Measurements from ENCODE around the gene NFIX.
A peak's percentile ranks its signal among the peaks of the same experiment; 100 is the strongest.
"Not testable (repeated sequence)": the region's sequence is repeated elsewhere in the genome, so short reads cannot be mapped to it uniquely, and the experiment has no call there.

NFIX gene

DNA sequence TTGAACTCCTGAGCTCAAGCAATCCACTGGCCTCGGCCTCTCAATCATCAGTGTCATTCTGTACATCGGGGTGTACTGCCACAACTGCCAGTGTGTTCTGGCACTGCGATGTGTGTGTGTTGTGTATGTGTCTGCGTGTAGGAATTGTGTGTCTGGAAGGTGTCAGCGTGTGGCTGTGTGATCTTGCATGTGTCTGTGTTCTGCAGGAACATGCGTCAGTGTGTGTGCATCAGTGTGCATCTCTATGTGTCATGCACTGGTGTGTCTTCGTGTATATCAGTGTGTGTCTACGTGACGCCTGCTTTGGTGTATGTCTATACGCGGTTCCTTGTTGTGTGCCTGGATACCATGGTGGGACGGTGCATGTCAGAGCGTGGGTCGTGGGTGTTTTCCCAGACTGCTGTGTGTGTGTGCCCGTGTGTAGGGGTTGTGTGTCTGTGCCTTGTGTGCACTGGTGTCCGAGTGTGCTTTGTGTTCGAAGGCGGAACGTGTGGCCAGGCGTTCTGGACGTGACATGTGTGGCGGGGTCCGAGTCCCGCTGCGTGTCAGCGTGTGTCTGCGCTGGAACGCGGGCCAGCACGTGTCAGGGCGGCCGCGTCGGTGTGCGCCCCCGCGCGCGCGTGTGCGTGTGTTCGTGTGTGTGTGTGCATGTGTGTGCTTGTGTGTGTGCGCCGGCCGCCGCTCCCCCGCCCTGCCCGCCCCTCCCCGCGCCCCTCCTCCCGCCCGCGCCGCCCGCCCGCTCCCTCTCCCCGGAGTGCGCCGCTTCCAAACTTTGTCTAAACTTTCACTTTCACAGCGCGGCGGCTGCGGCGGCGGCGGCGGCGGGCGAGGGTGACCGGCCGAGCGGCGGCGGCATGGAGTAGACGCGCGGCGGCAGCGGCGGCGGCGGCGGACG lies at the start of gene NFIX:
Gene NFIX (plus strand): TSS at position 775 of the 895 bp plus-strand sequence. CDS start 363 bp downstream, outside the sequence.
- DNase-seq = peak; percentile 63

DNA sequence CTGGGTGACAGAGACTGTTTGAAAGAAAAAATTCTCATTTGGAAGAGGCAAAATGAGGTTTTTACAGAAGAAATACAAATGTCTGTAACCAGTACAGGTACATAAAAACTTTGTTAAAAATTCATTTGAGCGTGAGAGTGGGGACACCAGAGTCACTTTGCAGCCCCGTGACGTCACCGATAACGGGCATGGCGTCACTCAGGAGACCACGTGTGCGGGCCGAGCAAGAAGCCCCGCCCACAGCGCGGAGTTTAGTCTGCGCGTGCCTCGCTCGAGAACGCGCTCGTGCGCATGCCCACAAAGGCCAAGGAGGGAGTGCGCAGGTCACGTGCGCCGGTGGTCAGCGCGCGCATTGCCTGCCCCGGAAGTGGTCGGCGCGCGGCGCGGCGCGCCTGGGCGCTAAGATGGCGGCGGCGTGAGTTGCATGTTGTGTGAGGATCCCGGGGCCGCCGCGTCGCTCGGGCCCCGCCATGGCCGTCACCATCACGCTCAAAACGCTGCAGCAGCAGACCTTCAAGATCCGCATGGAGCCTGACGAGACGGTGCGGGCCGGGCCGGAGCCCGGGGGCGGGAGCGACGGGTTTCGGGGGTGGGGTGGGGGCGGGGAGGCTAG lies 49.7 kb upstream of the NFIX start, which contains the start of gene RAD23A:
Gene RAD23A (plus strand): TSS at position 384 of the 613 bp plus-strand sequence. CDS start 87 bp downstream, at position 471.
- peak; percentile 97 for DNase-seq

DNA sequence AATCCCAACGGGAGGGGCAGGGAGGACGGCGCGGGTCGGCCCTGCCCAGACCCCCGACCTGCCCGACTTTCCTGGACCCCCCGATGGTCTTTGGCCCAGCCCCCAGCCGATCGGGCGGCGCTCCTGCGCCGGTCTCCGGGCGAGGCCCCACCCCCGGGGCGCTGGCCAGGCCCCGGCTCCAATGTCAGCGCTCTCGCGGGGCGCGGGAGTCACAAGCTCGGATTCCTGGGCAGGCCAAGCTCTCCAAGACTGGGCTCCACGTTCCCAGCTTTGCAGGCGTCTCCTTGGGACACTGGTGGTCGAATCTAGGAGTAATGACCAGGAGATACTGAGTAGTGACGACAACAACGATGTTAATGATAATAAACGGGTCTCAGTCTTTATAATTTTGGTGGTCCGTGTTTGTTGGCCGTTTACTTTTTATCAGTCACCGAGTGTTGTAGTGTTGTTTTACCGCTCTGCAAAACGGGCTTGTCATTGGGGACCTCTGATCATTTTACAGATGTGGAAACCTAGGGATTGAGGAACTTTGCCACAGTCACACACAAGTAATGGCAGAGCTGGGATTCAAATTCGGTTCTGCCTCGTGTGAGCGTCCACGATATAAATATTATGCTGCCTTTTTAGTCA lies 49.1 kb upstream of the NFIX start:
- no peak for DNase-seq

DNA sequence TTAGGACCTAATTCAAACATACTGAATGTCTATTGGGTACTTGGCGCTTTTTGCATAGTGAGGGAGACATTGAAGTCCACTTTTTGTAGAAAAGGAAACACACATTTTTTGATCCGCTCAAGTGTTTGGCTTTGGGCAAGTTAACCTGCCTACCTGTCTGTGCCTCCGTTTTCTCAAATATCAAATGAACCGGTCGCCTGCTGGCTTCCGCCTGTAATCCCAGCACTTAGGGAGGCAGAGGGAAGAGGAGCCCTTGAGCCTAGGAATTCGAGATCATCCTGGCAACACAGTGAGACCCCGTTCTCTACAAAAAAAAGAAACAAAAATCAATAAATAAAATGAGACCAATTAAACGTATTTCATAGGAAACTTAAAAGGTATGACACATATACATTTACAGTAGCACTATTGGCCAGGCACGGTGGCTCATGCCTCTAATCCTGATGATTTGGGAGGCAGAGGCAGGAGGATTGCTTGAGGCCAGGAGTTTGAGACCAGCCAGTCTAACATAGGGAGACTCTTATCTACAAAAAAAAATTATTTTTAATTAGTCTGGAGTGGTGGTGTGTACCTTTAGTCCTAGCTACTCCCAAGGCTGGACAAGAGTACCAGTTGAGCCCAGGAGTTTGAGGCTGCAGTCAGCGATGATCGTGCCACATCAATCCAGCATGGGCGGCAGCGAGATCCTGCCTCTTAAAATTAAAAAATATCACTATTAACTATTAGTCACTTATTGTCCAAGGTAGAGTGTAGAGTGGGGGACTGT lies 48.4 kb upstream of the NFIX start:
- no peak for DNase-seq

DNA sequence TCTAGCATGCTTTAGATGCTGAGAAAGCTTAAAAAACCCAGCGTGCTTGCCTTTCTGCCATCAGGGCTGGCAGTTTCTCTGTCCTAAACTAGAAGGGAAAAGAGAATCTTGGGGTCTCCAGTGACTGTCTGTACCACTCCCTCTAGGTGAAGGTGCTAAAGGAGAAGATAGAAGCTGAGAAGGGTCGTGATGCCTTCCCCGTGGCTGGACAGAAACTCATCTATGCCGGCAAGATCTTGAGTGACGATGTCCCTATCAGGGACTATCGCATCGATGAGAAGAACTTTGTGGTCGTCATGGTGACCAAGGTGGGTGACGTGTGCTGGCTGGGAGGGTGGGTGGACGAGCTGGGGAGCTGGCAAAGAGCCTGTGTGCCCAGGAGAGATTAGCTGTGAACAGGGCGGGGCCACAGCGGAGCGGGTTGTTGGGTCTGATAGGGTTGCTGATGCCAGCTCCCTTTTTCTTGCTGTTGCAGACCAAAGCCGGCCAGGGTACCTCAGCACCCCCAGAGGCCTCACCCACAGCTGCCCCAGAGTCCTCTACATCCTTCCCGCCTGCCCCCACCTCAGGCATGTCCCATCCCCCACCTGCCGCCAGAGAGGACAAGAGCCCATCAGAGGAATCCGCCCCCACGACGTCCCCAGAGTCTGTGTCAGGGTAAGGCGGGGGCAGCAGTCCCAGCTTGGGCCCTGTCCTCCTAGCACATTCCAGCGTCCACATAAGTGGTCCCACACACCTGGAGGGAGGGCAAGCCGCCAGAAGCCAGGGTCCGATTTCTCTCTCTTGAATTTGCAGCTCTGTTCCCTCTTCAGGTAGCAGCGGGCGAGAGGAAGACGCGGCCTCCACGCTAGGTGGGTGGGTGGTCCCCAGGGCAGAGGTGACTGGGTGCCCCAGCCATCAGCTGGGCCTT lies 47.3 kb upstream of the NFIX start:
- DNase-seq = no peak

DNA sequence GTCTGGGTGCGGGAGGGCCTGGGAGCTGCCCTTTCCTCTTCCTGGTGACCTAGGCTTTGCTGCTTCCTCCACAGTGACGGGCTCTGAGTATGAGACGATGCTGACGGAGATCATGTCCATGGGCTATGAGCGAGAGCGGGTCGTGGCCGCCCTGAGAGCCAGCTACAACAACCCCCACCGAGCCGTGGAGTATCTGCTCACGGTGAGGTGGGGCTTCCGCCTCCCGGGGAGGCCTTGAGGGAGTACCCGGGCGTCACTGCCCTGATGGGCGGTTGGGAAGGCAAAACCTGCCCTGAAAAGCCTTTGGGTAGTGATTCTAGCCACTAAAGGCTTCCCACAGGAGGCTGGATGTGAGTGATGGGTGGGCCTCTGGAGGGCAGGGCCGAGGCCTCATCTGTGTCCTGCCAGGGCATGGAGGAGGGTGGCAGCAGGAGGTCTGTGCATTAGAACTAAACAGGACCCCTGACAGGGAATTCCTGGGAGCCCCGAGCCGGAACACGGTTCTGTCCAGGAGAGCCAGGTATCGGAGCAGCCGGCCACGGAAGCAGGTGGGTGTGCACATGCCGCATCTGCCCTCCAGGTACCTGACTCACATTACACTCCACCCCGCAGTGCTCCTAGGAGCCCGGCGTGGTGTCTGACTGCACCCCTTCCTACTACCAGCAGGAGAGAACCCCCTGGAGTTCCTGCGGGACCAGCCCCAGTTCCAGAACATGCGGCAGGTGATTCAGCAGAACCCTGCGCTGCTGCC lies 46.5 kb upstream of the NFIX start:
- DNase-seq = no peak

DNA sequence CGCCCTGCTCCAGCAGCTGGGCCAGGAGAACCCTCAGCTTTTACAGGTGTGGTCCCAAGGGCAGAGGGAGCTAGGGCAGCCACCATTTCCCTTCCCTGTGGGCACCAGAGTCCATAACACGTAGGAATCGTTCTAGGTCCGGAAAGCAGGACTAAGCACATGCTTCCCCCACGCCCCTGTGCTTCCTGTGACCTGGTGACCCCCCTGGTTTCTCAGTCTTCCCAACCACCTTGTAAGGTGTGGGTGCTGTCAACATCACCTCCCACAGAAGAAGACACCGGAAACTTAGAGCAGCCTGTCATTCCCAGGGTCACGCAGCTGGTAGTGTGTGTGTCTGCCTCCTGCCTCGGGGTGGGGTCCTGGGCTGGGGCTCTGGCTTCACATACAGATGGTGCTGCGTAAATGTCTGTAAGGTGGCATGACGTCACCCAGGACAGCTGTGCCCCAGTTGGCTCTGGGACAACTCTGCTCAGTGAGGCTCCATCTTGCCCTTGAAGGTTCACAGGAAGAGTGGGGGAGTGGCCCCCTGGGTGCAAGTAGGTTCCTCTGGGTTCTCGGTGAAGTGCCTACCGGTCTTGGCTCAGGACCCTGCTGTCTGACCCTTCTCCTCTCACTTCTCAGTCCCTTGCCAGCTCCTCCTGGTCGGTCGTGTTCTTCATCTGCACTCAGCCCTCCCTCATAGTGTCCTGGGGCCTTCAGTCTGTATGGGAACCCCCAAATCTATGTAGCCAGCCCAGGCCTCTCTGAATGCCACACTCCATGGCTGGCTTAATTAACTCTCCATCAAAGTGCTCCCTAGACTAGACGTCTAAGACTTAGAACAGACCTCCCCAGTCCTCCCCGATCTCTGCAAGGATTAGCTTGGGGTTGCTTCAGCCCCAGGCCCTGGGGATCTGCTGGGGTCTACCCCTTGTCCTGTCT lies 45.7 kb upstream of the NFIX start:
- DNase-seq = no peak

DNA sequence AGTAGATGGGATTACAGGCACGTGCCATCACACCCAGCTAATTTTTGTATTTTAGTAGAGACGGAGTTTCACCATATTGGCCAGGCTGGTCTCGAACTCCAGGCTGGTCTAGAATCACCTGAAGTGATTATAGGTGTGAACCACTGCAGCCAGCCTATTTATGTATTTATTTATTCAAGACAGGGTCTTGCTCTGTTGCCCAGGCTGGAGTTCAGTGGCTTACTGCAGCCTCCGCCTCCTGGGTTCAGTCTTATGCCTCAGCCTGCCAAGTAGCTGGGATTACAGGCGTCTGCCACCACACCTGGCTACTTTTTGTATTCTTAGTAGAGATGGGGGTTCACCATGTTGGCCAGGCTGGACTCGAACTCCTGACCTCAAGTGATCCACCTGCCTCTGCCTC lies 43.2 kb upstream of the NFIX start:
- not testable (repeated sequence) for DNase-seq

DNA sequence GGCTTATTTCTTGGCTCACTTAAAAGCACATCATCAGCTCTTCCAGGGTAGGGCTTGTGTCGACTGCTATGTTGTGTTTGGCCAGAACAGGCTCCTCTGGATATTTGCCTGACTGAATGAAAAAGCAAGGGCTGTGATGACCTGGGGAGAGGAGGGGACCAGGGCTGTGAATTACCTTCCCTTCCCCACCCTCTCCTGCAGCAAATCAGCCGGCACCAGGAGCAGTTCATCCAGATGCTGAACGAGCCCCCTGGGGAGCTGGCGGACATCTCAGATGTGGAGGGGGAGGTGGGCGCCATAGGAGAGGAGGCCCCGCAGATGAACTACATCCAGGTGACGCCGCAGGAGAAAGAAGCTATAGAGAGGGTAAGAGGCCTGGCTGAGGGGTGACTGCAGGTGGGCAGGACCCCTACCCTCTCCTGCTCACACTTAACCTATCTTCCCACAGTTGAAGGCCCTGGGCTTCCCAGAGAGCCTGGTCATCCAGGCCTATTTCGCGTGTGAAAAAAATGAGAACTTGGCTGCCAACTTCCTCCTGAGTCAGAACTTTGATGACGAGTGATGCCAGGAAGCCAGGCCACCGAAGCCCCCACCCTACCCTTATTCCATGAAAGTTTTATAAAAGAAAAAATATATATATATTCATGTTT lies 42.7 kb upstream of the NFIX start:
- no peak for DNase-seq

DNA sequence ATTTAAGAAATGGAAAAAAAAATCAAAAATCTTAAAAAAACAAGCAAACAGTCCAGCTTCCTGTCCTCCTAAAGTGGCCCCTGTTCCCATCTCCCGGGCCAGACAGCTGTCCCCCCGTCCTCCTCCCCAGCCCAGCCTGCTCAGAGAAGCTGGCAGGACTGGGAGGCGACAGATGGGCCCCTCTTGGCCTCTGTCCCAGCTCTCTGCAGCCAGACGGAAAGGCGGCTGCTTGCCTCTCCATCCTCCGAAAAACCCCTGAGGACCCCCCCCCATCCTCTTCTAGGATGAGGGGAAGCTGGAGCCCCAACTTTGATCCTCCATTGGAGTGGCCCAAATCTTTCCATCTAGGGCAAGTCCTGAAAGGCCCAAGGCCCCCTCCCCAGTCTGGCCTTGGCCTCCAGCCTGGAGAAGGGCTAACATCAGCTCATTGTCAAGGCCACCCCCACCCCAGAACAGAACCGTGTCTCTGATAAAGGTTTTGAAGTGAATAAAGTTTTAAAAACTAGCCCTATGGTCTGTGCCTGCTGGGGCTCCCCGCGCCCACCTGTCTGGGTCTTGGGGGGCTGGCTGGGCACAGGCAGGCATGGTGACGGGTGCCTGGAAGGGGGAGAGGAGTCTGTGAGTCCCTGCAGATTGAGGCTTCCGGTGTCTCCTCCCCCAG lies 42.0 kb upstream of the NFIX start:
- DNase-seq = no peak

DNA sequence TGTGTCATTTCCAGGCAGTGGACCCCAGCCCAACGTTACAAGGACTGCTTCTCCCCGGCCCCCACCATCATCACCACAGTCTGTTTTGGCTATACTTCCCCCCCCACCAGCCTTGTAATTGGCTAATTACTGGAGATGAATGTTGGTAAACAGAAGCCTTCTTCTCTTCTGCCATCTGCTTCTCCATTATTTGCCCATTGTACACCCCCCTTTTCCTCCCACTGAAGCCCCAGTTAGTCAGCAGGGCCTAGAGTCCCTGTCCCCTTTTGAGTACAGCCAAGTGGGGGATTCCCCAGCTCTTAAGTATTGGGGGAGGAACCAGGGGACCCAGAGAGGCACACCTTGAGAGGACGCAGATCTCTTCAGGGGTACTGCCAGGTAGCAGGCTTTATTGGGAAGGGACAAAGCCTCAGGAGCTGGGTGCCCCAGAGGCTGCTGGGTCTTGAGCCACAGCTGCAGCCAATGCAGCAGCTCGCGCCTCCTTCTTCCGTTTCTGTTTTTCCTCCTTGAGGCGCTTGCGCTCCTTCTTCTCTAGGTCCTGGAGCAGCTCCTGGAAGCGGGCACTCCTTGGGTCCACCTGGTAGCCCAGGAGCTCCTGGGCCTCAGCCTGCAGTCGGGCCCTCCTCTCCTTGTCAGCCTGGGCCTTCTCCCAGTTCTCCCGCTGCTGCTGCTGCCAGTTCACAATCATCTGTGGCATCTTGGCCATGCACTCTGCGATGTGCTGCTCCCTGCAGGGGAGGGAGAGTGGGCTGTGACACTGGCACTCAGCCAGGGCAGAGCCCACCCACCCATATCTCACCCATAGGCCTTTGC lies 41.3 kb upstream of the NFIX start:
- no peak for DNase-seq

DNA sequence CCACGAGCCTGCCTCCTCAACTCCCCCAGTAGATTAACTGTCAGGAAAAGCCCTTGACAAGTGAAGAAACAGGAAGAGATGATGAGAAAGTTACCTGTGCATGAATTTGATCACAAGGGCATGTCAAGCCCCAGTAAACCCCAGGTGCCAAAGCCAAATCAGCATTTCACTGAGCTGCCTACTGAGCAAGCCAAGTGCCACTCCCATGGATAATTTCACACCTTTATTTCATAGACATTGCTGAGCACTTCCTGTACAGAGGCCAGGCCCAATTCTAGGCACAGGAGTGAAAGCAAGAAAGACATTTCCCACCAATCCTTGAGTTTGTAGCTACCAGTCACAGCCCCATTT lies 40.7 kb upstream of the NFIX start:
- no peak for DNase-seq

DNA sequence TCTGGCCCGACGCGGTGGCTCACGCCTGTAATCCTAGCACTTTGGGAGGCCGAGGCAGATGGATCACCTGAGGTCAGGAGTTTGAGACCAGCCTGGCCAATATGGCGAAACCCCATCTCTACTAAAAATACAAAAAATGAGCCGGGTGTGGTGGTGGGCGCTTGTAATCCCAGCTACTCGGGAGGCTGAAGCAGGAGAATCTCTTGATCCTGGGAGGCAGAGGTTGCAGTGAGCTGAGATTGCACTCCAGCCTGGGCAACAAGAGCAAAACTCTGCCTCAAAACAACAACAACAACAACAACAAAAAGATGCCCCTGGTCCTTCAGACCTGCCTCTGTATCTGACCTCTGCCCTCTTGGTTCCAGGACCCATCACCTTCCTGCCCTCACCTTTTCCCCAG lies 39.7 kb upstream of the NFIX start:
- not testable (repeated sequence) for DNase-seq

DNA sequence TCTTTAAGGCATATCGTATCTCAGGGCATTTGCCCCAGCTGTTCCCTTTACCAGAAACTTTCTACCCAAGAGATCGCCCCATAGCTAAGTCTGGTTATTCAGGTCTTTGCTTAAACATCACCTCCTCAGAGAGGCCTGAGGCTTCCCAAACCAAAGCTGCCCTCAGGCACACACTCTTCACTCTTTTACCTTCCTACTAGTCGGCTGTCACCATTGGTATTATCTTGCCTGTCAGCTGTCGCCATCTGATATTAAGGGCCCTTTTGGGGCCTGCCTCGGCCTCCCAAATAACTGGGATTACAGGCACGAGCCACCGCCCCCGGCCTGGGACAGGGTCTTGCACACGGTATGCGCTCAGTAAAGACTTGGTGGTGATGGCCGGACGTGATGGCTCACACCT lies 39.3 kb upstream of the NFIX start:
- no peak for DNase-seq

DNA sequence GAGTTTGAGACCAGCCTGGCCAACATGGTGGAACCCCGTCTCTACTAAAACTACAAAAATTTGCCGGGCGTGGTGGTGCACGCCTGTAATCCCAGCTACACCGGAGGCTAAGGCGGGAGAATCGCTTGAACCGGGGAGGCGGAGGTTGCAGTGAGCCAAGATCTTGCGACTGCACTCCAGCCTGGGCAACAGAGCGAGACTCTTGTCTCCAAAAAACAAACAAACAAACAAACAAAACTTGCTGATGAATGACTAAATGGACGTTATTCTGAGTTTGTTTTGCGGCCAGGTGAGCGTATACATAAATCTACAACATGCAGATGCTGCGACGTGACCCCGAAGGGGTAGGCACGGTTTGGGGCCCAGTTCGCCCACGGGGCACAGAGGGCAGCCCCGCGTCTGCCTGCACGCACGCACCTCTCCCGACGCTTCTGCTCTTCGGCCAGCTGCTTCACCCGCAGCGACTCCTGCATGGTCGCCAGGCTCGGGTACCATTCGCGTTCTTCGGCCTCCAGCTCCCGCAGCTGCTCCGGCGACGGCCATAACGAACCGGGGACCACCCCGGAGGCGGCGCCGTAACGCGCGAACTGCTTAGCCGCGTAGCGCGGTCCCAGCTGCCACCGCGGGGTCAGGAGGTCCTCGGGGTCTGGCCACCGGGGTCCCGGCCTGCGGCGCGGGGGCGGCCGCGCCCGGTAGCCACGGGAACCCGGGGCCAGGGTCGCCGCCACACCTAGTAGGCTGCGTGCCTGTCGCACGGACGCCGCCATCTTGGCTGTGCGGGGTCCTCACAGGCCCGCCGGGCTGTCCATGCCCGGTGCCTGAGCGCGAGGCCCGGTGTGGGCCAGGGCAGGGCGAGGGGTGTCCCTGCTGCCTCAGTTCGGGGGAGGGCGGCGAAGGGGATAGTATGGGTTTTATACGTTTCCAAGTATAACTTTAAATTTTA lies 38.6 kb upstream of the NFIX start, which contains the start of gene GADD45GIP1:
Gene GADD45GIP1 (minus strand): TSS at position 778 of the 943 bp plus-strand sequence. CDS start 11 bp downstream, at position 767.
- peak; percentile 80 for DNase-seq

DNA sequence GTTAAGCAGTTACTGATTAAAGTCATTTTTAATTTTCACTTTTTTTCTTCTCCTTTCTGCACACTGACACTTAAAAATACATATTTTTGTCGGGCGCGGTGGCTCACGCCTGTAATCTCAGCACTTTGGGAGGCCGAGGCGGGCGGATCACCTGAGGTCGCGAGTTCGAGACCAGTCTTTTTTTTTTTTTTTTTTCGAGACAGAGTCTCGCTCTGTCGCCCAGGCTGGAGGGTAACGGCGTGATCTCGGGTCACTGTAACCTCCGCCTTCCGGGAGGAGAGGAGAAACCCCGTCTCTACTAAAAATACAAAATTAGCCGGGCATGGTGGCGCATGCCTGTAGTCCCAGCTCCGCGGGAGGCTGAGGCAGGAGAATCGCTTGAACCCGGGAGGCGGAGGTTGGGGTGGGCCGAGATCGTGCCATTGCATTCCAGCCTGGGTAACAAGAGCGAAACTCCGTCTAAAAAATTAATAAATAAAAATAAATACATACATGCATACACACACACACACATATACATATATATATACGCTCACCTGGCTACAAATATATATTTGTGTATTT lies 37.8 kb upstream of the NFIX start:
- DNase-seq = not testable (repeated sequence)

Data from activated T-cell treated with anti-CD3 and anti-CD28 coated beads for 4 hours (primary cell).